H1 (cell line): ENCODE data around the gene LRR1. TPM values are rescaled to one million over a fixed set of nuclear protein-coding genes. Genes with fewer than 3 reads are reported as not detected.
A peak's percentile ranks its signal among the peaks of the same experiment; 100 is the strongest.

ENCODE experiments used
- ASH2L ChIP-seq: fragments of 200-600, 300-600 bp; sonication (generic); IDR thresholded peaks from one replicate; pipeline ENCODE4 v1.7.1; 2017; ENCODE audit warnings: low read length
- CHD7 ChIP-seq: fragments of 300-600 bp; sonication (generic); IDR thresholded peaks from 2 replicates; pipeline ENCODE4 v1.7.1; 2012; ENCODE audit warnings: low read length, moderate library complexity, mild to moderate bottlenecking, inconsistent platforms; ENCODE audit not compliant: insufficient replicate concordance
- E2F6 ChIP-seq: IDR thresholded peaks from 2 replicates; pipeline ENCODE4 v1.6.1; 2012; ENCODE audit warnings: inconsistent platforms
- GABPA ChIP-seq: IDR thresholded peaks from 2 replicates; pipeline ENCODE4 v1.6.1; 2011; ENCODE audit warnings: mild to moderate bottlenecking, low read length, moderate library complexity, borderline replicate concordance; ENCODE audit not compliant: insufficient read depth
- JUND ChIP-seq: IDR thresholded peaks from 2 replicates; pipeline ENCODE4 v1.6.1; 2011; ENCODE audit warnings: mild to moderate bottlenecking, improper control_type of control experiment, low read length
- KDM1A ChIP-seq: fragments of 200-600, 300-600 bp; sonication (generic); IDR thresholded peaks from 2 replicates; pipeline ENCODE4 v1.7.1; 2016; ENCODE audit warnings: mild to moderate bottlenecking, low read length, borderline replicate concordance
- MAX ChIP-seq: IDR thresholded peaks from 2 replicates; pipeline ENCODE4 v1.6.1; 2012; ENCODE audit warnings: inconsistent platforms
- TCF12 ChIP-seq: IDR thresholded peaks from 2 replicates; pipeline ENCODE4 v1.6.1; 2011; ENCODE audit warnings: low read depth, mild to moderate bottlenecking, low read length
- polyA plus RNA-seq, 7 experiments: library from polyadenylated mRNA; depleted of rRNA in 3 of 7; stranded (reverse) in 5 of 7; unstranded in 2 of 7; fragments of >200 nt in 5 of 7; fragments of 200-250 nt in 2 of 7; gene quantifications; 1 replicate in 5 of 7; 2 replicates in 1 of 7; 4 replicates in 1 of 7; pipeline versions ENCODE4 v1.2.1 to v1.2.3, GENCODE V29; 2011 to 2013; ENCODE audit warnings: missing spikeins in 2 of 7, mixed read lengths in 2 of 7
- total RNA-seq: library from RNA; stranded (reverse); fragmentation: NEBNext Ultra II Directional; extraction: Animal tissue kit (Norgen Biotek cat#: 25700); gene quantifications from 2 replicates; pipeline ENCODE4 v1.2.1, GENCODE V29; 2021

The LRR1 gene
- total and polyA plus RNA-seq, 2 of the 8 experiments (the other 6 are each of a cell fraction or from before 2014, with no cell fraction given) = 30.7 to 37.5 TPM

GRCh38 chr14:49634547-49635334 is 36.0 kb downstream of the LRR1 start, which contains the start of gene DNAAF2 (continued):
- TF ChIP-seq CHD7 = no peak
- TF ChIP-seq E2F6 = peak; percentile 42; the same call in 1 of the 2 replicates
- no peak for TF ChIP-seq TCF12
- no peak for TF ChIP-seq ASH2L
- TF ChIP-seq MAX = peak; percentile 86
- no peak for TF ChIP-seq JUND
- no peak for TF ChIP-seq GABPA
- no peak for TF ChIP-seq KDM1A
